RWPE2 (cell line): Measurements from ENCODE around the gene METTL27.

Experiments
- ATAC-seq: fragments of 200-7000 bp; cut with Tn5 transposase; 3 replicates; pipeline ENCODE4 v1.9.1; 2021; ENCODE audit warnings: low read depth
- DNase-seq: peaks from one replicate; pipeline ENCODE4 v3.0.0-alpha.2; 2020; ENCODE audit warnings: low spot score
- H3K27ac ChIP-seq: fragments of 450-650 bp; 2 replicates; pipeline ENCODE4 v1.5.1; 2017; ENCODE audit warnings: mild to moderate bottlenecking; ENCODE audit not compliant: poor library complexity, severe bottlenecking
- H3K27me3 ChIP-seq: fragments of 250-450 bp; sonication (Bioruptor Pico); 2 replicates; pipeline ENCODE4 v1.5.1; 2021; ENCODE audit warnings: mild to moderate bottlenecking, moderate library complexity; ENCODE audit not compliant: insufficient read depth, poor library complexity, severe bottlenecking
- H3K36me3 ChIP-seq: fragments of 250-450 bp; sonication (Bioruptor Pico); 2 replicates; pipeline ENCODE4 v1.5.1; 2020; ENCODE audit warnings: low read depth, mild to moderate bottlenecking, moderate library complexity
- H3K4me1 ChIP-seq: fragments of 250-450 bp; sonication (Bioruptor Pico); 2 replicates; pipeline ENCODE4 v1.5.1; 2021; ENCODE audit warnings: mild to moderate bottlenecking, moderate library complexity; ENCODE audit not compliant: insufficient read depth, poor library complexity, severe bottlenecking
- H3K4me3 ChIP-seq: fragments of 250-450 bp; sonication (Bioruptor Pico); 2 replicates; pipeline ENCODE4 v1.5.1; 2021; ENCODE audit warnings: mild to moderate bottlenecking, moderate library complexity; ENCODE audit not compliant: severe bottlenecking
- H3K9me3 ChIP-seq: fragments of 250-450 bp; sonication (Bioruptor Pico); 2 replicates; pipeline ENCODE4 v1.5.1; 2021; ENCODE audit warnings: mild to moderate bottlenecking, moderate library complexity; ENCODE audit not compliant: severe bottlenecking
- TF ChIP-seq, protein P1 (sequence below): fragments of 450-650 bp; IDR thresholded peaks from one replicate; pipeline ENCODE4 v1.5.1; 2017; ENCODE audit warnings: mild to moderate bottlenecking, moderate library complexity; ENCODE audit not compliant: poor library complexity, severe bottlenecking

Gene METTL27, protein sequence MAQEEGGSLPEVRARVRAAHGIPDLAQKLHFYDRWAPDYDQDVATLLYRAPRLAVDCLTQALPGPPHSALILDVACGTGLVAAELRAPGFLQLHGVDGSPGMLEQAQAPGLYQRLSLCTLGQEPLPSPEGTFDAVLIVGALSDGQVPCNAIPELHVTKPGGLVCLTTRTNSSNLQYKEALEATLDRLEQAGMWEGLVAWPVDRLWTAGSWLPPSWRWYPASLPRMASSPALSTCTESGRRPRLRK

DNA sequence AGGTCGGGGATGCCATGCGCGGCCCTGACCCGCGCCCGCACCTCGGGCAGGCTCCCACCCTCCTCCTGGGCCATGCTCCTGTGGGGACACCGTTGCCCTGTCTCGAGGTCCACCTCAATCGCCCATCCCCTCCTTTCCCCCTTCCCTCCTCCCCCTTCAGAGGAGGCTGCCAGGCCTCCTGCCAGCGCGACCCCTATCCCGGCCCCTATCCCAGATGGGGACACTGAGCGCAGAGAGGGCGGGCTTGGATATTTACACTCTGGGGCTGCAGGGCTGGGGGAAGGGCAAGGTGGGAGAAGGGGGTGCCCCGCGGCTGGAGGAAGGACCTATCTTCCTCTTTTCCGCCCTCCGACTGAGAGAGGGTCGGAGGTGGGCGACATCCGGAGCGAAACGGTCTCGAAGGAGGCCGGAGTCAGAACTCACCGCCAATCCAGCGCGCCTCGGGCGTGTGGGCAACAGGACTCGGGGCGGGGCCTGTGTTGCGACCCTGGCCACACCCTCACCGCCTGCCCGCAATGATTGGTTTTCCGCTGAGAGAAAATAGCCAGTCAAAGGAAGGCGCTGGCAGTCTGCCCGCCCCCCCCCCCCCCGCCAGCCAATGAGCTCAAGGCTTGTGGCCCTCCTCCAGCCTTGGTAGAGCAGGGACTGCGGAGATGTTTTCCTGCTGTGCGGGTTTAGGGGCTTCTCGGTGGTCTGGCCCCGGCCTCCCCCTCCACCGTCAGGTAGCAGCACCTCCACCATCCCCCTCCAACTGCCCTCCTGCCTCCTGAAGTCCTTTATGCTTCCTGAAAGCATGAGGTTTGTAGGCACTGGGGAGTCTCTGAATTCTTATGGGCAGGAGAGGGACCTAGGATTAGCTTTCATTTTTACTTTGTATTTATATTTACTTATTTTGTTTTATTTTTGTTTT, at the start of gene METTL27:
Gene METTL27 (minus strand): TSS at position 450 of the 910 bp plus-strand sequence. CDS start 376 bp downstream, at position 74.
- TF ChIP-seq, protein P1, sequence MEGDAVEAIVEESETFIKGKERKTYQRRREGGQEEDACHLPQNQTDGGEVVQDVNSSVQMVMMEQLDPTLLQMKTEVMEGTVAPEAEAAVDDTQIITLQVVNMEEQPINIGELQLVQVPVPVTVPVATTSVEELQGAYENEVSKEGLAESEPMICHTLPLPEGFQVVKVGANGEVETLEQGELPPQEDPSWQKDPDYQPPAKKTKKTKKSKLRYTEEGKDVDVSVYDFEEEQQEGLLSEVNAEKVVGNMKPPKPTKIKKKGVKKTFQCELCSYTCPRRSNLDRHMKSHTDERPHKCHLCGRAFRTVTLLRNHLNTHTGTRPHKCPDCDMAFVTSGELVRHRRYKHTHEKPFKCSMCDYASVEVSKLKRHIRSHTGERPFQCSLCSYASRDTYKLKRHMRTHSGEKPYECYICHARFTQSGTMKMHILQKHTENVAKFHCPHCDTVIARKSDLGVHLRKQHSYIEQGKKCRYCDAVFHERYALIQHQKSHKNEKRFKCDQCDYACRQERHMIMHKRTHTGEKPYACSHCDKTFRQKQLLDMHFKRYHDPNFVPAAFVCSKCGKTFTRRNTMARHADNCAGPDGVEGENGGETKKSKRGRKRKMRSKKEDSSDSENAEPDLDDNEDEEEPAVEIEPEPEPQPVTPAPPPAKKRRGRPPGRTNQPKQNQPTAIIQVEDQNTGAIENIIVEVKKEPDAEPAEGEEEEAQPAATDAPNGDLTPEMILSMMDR = no peak
- Histone ChIP-seq H3K36me3 (no peaks in the 10 kb centered on the region), H3K27me3 (no peaks in the 10 kb centered on the region), H3K27ac (peak within 1 kb of the TSS; percentile 55), H3K4me3 (peak within 1 kb of the TSS; percentile 38), H3K4me1 (peaks cover 16% of the 10 kb centered on the region), H3K9me3 (no peaks in the 10 kb centered on the region)
- ATAC-seq = peak; percentile 85
- peak; percentile 94 for DNase-seq

DNA sequence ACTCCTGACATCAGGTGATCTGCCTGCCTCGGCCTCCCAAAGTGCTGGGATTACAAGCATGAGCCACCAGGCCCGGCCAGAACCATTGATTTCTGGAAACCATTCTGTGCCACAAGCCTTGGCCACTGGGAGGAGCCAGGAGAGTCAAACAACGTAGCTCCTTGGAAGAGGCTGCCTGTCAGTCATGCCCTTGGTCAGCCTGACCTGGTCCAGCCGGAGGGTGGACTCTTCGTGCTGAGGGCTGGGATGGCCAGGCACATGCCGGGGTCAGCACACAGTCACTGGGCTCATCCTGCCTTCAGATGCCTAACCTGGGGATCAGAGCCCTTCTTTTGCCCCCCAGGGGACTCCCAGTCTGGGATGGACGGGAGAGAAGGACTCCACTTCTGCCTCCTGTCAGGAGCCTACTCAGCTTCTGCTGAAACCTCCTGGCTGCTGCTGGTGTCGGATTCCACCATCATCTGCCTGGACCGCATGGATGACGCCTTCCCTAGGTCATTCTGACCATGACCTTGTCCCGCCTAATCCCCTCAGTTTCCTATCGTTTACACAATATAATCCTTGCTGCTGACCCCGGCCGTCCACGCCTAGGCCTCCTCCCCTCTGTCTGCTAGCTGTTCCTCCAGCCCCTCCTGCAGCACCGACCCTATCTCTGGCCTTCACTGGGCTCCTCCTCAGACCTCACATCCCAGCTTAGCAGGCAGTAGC, 49.0 kb upstream of the METTL27 start:
- Histone ChIP-seq H3K9me3 (no peaks in the 10 kb centered on the region), H3K4me3 (no peak overlapping the region), H3K27me3 (no peaks in the 10 kb centered on the region), H3K27ac (no peak overlapping the region), H3K4me1 (no peaks in the 10 kb centered on the region), H3K36me3 (no peaks in the 10 kb centered on the region)
- DNase-seq (no peak), ATAC-seq (no peak)
- TF ChIP-seq, protein P1 = no peak

DNA sequence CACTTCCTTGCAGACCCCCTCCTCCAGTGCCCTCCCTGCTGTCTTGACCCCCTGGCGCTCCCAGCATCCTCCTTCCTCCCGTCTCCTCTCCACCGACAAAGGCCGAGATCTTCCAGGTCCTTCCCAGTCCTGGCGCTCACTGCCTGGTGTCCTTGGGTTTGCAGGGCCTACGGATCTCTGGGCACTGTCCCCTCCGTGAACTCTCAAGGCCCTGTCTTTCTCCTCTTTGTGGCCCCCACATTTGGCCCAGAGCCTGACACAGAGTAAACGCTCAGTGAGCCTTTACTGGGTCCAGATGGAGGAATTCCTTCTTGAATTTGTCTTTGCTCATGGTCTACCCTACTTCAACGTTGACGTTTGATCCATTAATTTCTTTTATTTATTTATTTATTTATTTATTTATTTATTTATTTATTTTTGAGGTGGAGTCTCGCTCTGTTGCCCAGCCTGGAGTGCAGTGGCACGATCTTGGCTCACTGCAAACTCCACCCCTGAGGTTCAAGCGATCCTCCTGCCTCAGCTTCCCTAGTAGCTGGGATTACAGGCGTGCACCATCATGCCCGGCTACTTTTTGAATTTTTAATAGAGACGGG, 48.3 kb upstream of the METTL27 start:
- no peaks in the 10 kb centered on the region for H3K9me3 ChIP-seq
- no peak overlapping the region for H3K4me3 ChIP-seq
- no peak for ATAC-seq
- no peaks in the 10 kb centered on the region for H3K36me3 ChIP-seq
- H3K27me3 ChIP-seq = no peaks in the 10 kb centered on the region
- TF ChIP-seq, protein P1 = no peak
- no peaks in the 10 kb centered on the region for H3K4me1 ChIP-seq
- DNase-seq = no peak
- H3K27ac ChIP-seq = no peak overlapping the region

DNA sequence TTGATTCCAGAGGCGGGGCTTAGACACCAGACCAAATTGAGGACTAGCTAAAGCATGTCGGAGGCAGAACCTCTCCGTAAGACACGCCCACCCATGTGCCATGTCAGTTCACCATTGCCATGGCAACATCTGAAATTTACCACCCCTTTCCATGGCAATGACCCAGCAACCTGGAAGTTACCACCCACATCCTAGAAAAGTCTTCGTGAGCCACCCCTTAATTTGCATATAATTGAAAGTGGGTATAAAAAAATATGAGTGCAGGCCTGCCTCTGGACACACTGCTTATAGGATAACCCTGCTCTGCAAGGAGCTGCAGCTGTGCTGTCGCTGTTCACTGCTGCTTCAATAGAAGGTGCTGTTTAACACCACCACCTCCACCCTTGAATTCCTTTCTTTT, 46.6 kb upstream of the METTL27 start:
- ATAC-seq (no peak), DNase-seq (no peak)

More for the DNA sequence above, 46.6 kb upstream of the METTL27 start:
- Histone ChIP-seq H3K36me3 (no peaks in the 10 kb centered on the region), H3K4me3 (no peak overlapping the region), H3K27me3 (no peaks in the 10 kb centered on the region), H3K4me1 (no peaks in the 10 kb centered on the region), H3K27ac (no peak overlapping the region), H3K9me3 (no peaks in the 10 kb centered on the region)
- TF ChIP-seq, protein P1 = no peak
